Thymus (tissue), 14 donors: ENCODE results near the gene CYFIP1. TPM values are rescaled to one million over a fixed set of nuclear protein-coding genes. Genes with fewer than 3 reads are reported as not detected.
A peak's percentile ranks its signal among the peaks of the same experiment; 100 is the strongest.
"Not testable (repeated sequence)": the region's sequence is repeated elsewhere in the genome, so short reads cannot be mapped to it uniquely, and the experiment has no call there.

Experiments used
- DNase-seq, 9 donors: peaks; one replicate each; pipeline ENCODE4 v3.0.0-alpha.2; 2013; ENCODE audit warnings: low spot score in 9 of 9, low read depth in 6 of 9, missing footprints in 1 of 9
- H3K27ac ChIP-seq, 2 donors: one replicate each; pipeline ENCODE4 v1.5.1; 2013; ENCODE audit warnings: control low read depth in 1 of 2, low read depth in 1 of 2, low read length in 1 of 2, mild to moderate bottlenecking in 1 of 2, moderate library complexity in 1 of 2
- H3K27me3 ChIP-seq, 2 donors: one replicate each; pipeline ENCODE4 v1.5.1; 2013; ENCODE audit warnings: low read length in 1 of 2; ENCODE audit not compliant: control insufficient read depth in 2 of 2, insufficient read depth in 1 of 2
- H3K36me3 ChIP-seq, 2 donors: one replicate each; pipeline ENCODE4 v1.5.1; 2013; ENCODE audit warnings: low read length in 1 of 2, mild to moderate bottlenecking in 1 of 2, moderate library complexity in 1 of 2; ENCODE audit not compliant: control insufficient read depth in 2 of 2, insufficient read depth in 2 of 2
- H3K4me1 ChIP-seq, 2 donors: one replicate each; pipeline ENCODE4 v1.5.1; 2013; ENCODE audit warnings: low read length in 2 of 2; ENCODE audit not compliant: control insufficient read depth in 2 of 2, insufficient read depth in 2 of 2
- H3K4me3 ChIP-seq, 2 donors: one replicate each; pipeline ENCODE4 v1.5.1; 2013; ENCODE audit warnings: low read length in 2 of 2, control low read depth in 1 of 2, mild to moderate bottlenecking in 1 of 2
- H3K9me3 ChIP-seq, 2 donors: one replicate each; pipeline ENCODE4 v1.5.1; 2013; ENCODE audit warnings: low read length in 1 of 2, mild to moderate bottlenecking in 1 of 2; ENCODE audit not compliant: control insufficient read depth in 2 of 2, insufficient read depth in 1 of 2
- WGBS: extraction: QIAGEN DNeasy Blood & Tissue Kit; methylation state at CpG from one replicate; pipeline ENCODE4 v1.1.7; 2013; 5-methylcytosine and 5-hydroxymethylcytosine counted together
- long read RNA-seq, 10 donors: transcript quantifications; one replicate each; lab custom pipeline, GENCODE V29; 2026
- polyA plus RNA-seq: library from polyadenylated mRNA; stranded (reverse); fragments of 200-250 nt; gene quantifications from one replicate; pipeline ENCODE4 v1.2.3, GENCODE V29; 2013
- total RNA-seq: library from RNA; stranded (reverse); fragments of 120-200 nt; gene quantifications from one replicate; pipeline ENCODE4 v1.2.4, GENCODE V29; 2013
- donor health status: healthy.

Gene CYFIP1
- total RNA-seq (19.6 TPM), polyA plus RNA-seq (23.3 TPM)
- long read RNA-seq, donor 1 = 0 reads
- long read RNA-seq, donor 2 = 0 reads
- long read RNA-seq, donor 3 = 0 reads
- long read RNA-seq, donor 4, partial matches to known transcripts = 0 of 1 reads
- long read RNA-seq, donor 4, other reads (novel, unspliced or antisense) = 0 of 1 reads
- long read RNA-seq, donor 5, full-length matches to known transcripts = 1 of 25 reads
- long read RNA-seq, donor 5, partial matches to known transcripts = 19 of 25 reads
- long read RNA-seq, donor 5, other reads (novel, unspliced or antisense) = 5 of 25 reads
- long read RNA-seq, donor 6, full-length matches to known transcripts = 4 of 12 reads
- long read RNA-seq, donor 6, partial matches to known transcripts = 0 of 12 reads
- long read RNA-seq, donor 6, other reads (novel, unspliced or antisense) = 8 of 12 reads
- long read RNA-seq, donor 7, full-length matches to known transcripts = 1 of 10 reads
- long read RNA-seq, donor 7, partial matches to known transcripts = 0 of 10 reads
- long read RNA-seq, donor 7, other reads (novel, unspliced or antisense) = 9 of 10 reads
- long read RNA-seq, donor 8 = 0 reads
- long read RNA-seq, donor 9 = 0 reads
- long read RNA-seq, donor 10, full-length matches to known transcripts = 1 of 1 reads
- long read RNA-seq, donor 10, partial matches to known transcripts = 0 of 1 reads
- long read RNA-seq, donor 10, other reads (novel, unspliced or antisense) = 0 of 1 reads

DNA sequence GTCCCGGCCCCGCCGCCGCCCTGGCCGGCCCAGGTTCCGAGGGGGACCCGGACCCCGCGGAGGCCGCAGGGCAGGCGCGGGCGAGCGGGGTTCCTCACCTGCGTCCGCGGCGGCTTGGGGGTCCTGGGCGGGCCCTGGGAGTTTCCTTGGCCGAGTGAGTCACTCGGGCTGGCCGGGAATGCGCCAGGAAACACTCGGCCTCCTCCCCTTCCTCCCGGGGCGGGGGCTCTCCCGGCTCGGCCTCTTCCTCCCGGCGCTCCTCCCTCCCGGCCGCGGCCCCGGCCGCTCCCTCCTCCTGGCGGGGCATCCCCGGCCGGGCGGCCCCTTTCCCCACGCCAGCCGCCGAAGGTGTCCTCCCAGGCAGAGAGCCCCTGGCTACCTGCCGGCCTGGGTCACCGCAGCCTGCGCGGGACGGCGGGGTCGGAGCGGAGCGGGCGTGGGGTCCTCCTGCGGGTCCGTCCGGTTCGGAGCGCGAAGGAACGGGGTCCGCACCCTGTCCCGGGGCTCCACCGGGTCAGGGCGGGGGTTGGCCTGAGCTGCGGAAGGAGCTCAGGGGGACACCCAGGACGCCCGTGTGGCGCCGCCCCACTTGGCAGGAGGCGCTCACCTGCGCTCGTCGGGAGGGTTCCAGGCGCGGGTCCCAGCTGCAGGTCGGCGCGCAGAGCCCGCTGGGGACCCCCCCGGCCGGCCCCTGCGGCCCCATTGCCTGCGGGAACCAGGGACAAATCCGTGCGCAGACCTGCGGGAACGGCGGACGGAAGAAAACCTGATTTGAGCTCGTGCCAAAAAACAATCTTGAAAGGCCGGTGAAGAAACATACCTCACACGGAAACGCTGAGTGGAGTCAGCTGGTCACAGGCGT lies at the start of gene CYFIP1:
TSS of gene CYFIP1 (minus strand) at position 180 of the 862 bp plus-strand sequence. CDS start 33,083 bp downstream, outside the sequence.
- Histone ChIP-seq H3K4me1 (peaks cover 2 to 6% of the 10 kb centered on the region in 2 donors), H3K36me3 (no peaks in the 10 kb centered on the region), H3K27ac (peak within 1 kb of the TSS in 1 of 2 donors; percentile 36), H3K9me3 (no peaks in the 10 kb centered on the region), H3K4me3 (peak within 1 kb of the TSS; percentile 28 to 47), H3K27me3 (peaks cover 29 to 39% of the 10 kb centered on the region in 2 donors)
- 1% methylated on average over 92 of the region's 93 CpGs for WGBS
- DNase-seq = peak in 1 of 9 donors; percentile 28

DNA sequence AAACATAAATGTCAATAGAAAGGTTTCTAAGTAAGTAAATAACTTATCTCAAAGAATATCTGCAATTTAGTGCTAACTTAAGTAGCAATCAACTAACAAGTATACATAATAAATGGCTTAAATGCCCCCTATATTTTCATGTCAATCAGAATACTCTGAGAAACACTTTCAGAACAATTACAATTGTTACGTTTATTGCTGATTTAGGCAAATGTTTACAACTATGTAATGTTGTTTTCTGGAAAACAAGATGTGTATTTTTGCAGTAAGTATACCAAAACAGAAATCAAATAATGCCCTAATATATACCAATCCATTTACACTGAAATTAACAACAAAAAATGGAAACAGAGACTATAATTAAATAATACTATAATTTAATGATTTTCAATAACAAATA lies 46.0 kb upstream of the CYFIP1 start:
- DNase-seq = no peak
- Histone ChIP-seq H3K27ac (no peak overlapping the region), H3K9me3 (no peaks in the 10 kb centered on the region), H3K4me3 (no peak overlapping the region), H3K4me1 (no peaks in the 10 kb centered on the region), H3K27me3 (no peaks in the 10 kb centered on the region), H3K36me3 (peaks cover 35 to 43% of the 10 kb centered on the region in 2 donors)
- 98% methylated on average over 1 of the region's 1 CpG for WGBS

DNA sequence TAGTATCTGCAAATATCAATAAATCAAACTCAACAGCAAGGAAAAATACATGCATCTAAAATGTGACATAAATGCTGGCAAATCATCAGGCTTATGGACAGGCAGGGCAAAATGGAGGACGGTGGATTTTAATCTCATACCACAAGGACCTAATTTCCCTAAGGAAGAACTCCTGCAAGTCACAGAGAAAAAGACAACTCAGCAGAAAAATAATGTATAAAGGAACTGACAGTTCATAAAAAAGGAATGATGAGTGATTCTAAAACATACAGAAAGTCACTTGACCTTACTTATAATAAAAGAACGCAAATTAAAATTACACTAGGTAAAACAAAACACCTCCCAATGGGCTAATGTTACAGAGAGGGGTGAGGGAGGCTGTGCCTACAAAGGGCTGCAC lies 42.0 kb upstream of the CYFIP1 start:
- H3K36me3 ChIP-seq = peaks cover 39 to 43% of the 10 kb centered on the region in 2 donors
- no peak overlapping the region for H3K4me3 ChIP-seq
- no peaks in the 10 kb centered on the region for H3K9me3 ChIP-seq
- no peaks in the 10 kb centered on the region for H3K27me3 ChIP-seq
- no peaks in the 10 kb centered on the region for H3K4me1 ChIP-seq
- H3K27ac ChIP-seq = no peak overlapping the region
- no peak for DNase-seq
- WGBS = 98% methylated on average over 2 of the region's 2 CpGs

DNA sequence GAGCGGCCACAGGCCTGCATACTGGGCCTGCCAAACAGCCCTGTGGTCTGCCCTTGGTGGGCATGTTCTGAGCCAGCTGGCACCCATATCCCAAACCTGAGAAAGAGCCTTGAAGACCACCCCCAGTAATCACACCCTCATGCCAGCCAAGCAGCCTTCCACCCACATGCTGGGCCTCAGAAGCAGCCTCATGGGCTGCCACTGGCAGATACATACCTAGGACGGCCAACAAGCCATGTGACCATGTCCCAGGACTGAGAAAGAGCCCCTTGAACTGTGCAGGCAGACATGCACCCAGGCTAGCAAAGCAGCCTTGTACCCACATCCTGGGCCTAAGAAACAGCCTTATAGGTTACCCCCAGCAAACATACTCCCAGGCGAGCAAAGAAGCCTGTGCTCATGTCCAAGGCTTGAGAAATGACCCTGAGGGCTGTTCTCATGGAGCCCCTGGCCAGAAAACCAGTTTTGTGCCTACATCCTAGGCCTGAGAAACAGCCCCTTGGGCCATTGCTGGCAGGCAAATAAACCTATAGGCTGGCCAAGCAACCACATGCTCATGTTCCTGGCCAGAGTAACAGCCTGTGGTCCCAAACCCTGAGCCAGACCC lies 34.3 kb upstream of the CYFIP1 start:
- Histone ChIP-seq H3K27me3 (no peaks in the 10 kb centered on the region), H3K9me3 (no peaks in the 10 kb centered on the region), H3K27ac (no peak overlapping the region), H3K4me1 (no peaks in the 10 kb centered on the region), H3K4me3 (no peak overlapping the region), H3K36me3 (peaks cover 38 to 50% of the 10 kb centered on the region in 2 donors)
- 97% methylated on average over 3 of the region's 3 CpGs for WGBS
- DNase-seq = no peak

DNA sequence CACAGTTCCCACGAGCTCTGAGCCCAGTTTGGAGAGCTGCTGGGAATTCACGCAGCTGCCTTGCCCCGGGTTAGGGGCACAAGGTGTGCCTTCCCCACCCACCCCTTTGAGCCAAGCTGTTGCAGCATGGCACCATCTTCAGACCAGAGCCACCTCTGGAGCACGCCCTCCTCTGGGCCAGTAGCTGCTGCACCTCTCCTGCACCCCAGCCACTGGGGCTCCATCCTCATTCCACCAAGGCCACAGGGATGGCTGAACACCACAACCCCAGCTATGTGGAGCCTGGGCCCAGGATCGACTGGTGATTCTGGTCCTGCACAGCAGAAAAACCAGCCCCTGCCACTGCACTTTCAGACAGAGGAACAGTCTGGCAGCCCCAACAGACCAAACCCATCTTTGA lies 33.5 kb upstream of the CYFIP1 start:
- Histone ChIP-seq H3K4me3 (no peak overlapping the region), H3K36me3 (peaks cover 31 to 43% of the 10 kb centered on the region in 2 donors), H3K9me3 (no peaks in the 10 kb centered on the region), H3K4me1 (no peaks in the 10 kb centered on the region), H3K27me3 (no peaks in the 10 kb centered on the region), H3K27ac (no peak overlapping the region)
- no peak for DNase-seq
- WGBS = 96% methylated on average over 5 of the region's 5 CpGs

DNA sequence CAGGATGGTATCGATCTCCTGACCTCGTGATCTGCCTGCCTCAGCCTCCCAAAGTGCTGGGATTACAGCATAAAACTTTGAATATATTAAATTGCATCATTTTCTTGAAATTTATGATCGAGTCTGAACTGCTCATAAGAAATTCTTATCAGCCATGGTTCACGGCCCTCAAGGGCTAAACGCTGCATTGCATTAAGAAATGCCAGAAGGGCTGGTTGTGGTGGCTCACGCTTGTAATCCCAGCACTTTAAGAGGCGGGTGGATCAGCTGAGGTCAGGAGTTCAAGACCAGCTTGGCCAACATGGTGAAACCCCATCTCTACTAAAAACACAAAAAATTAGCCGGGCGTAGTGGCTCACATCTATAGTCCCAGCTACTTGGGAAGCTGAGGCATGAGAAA lies 32.4 kb upstream of the CYFIP1 start:
- not testable (repeated sequence) for H3K4me1 ChIP-seq, H3K27ac ChIP-seq, H3K4me3 ChIP-seq, H3K27me3 ChIP-seq, DNase-seq, H3K9me3 ChIP-seq
- H3K36me3 ChIP-seq = peaks cover 34 to 50% of the 10 kb centered on the region in 2 donors
- WGBS = 98% methylated on average over 9 of the region's 9 CpGs

DNA sequence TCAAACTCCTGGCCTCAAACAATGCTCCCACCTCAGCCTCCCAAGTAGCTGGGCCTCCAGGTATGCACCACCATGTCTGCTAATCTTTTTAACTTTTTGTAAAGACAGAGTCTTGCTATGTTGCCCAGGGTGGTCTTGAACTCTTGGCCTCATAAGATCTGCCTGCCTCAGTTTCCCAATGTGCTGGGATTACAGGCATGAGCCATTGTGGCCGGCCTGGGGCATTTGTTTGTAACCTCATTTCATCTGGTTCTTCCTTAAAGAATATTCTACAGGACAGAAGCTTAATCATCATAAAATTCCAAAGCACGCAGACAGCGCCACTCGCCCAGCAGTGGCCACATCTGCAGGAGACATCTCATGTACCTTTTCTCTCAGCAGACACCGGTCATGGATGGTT lies 23.6 kb upstream of the CYFIP1 start:
- H3K9me3 ChIP-seq = no peaks in the 10 kb centered on the region
- H3K36me3 ChIP-seq = peaks cover 37 to 60% of the 10 kb centered on the region in 2 donors
- H3K4me1 ChIP-seq = no peaks in the 10 kb centered on the region
- 98% methylated on average over 5 of the region's 5 CpGs for WGBS
- no peak overlapping the region for H3K27ac ChIP-seq
- H3K4me3 ChIP-seq = no peak overlapping the region
- no peaks in the 10 kb centered on the region for H3K27me3 ChIP-seq
- no peak for DNase-seq

DNA sequence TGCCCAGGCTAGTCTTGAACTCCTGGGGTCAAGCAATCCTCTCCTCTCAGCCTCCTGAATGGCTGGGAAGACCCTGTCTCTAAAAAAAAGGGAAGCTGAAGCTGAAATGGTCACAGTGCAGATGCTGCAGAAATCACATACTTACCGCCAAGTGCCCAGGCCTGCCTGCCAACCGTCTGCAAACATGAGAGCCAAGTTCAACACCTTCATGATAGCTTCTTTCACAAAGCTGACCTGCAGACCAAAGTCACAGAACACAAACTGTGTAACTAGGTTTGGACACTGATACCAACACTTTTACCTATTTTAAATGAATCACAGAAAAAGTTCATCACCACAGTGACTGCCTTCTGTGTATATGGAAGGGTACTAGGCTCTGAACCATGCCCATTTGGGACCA lies 22.8 kb upstream of the CYFIP1 start:
- DNase-seq = no peak
- H3K36me3 ChIP-seq = peaks cover 35 to 58% of the 10 kb centered on the region in 2 donors
- H3K4me3 ChIP-seq = no peak overlapping the region
- WGBS = 98% methylated on average over 2 of the region's 2 CpGs
- H3K27ac ChIP-seq = no peak overlapping the region
- no peaks in the 10 kb centered on the region for H3K4me1 ChIP-seq
- no peaks in the 10 kb centered on the region for H3K27me3 ChIP-seq
- H3K9me3 ChIP-seq = no peaks in the 10 kb centered on the region
